GM21737 (cell line): ENCODE results near the gene APCDD1.
"Not testable (repeated sequence)": the region's sequence is repeated elsewhere in the genome, so short reads cannot be mapped to it uniquely, and the experiment has no call there.

Source experiments
- ATAC-seq: cut with Tn5 transposase; IDR thresholded peaks from one replicate; pipeline ENCODE4 v1.9.1; 2021; ENCODE audit warnings: mild to moderate bottlenecking, moderate library complexity; ENCODE audit not compliant: unreplicated experiment

Gene APCDD1

DNA sequence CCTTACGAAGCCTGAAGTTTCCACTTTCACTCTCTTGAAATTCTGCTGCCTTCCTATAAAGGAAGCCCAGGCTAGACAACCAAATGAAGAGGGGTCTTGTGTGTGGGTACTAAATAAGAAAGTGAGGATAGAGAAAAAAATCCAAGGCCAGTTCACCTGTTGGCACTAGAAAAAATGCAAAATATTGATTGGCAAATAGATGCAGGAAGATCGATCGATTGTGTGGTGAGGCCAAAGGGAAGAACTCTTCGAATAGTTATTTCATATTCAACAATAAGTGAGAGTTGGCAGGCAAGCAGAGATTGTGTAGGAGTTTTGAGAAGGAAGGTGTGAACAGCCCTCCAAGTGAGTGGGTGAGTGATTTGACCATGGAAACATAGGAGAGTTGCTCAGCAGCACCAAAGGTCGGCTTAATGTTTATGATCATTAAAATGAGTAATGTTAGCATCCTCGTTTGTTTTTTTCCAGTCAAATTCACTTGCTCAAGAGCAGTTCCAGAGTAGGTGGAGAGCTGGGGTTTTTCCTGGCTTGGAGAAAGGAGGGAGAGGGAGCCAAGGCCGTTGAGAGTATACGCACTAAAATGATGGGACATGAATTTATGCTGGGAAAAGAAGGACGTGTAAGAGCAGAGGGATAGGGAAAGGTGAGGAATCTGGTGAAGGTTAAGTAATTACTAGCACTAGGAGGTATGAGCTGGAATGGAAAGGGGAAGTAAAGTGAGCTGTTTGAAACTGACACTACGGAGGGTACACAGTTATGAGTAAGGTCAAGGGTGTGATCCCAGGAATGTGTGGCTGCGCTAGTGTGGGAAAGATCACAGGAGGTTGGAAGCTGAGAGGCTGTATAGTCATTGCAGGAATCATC is 70.3 kb downstream of the APCDD1 start:
- ATAC-seq, result no peak

GRCh38 chr18:10525371-10525691 is 70.9 kb downstream of the APCDD1 start:
- ATAC-seq, result no peak

- peak; percentile 75 for ATAC-seq
These were observed 71.5 kb downstream of the APCDD1 start, which contains the start of gene NAPG for GRCh38 chr18:10525697-10526560. TSS of gene NAPG (plus strand) at chr18:10526027. CDS start at chr18:10526103, 76 bp downstream.

GRCh38 chr18:10526561-10526949 is 72.1 kb downstream of the APCDD1 start:
- ATAC-seq, result no peak

DNA sequence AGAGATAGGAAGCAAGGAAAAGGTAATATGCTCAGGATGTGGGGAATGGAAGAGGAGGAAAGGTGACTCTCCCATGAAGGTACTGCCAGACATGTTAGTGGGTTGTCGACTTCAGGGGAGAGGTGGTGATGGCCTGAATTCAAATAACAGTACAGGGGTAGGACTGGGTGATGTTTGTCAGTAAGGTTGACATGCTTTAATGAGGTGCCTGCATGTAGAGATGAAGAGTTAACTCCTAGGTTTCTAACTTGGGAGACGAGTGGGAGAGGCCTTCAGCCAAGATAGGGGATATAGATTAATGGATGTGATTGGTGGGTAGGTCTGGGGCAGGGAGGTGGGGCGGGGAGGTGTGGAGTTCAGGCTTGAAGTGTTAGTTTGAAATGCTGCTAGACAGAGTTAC is 74.0 kb downstream of the APCDD1 start:
- no peak for ATAC-seq

DNA sequence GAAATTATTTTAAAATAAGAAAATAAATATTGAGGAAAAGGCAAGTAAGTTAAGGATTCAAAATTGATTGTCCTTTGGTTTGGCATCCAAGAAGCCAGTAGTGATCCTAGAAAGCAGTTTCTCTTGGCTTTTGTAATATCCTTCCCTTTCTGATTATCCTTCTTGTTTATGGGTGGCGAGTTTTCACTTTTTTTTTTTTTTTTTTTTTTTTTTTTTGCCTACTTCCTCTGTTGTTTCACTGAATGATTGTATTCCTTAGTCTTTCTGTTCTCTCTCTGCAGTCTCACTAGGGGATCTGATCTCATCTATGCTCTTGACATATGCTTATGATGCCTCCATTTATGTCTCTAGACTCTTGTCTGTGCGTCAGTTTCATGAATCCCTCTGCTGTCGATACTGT is 75.6 kb downstream of the APCDD1 start:
- ATAC-seq, result no peak

GRCh38 chr18:10530852-10531251 is 76.4 kb downstream of the APCDD1 start:
- ATAC-seq, result no peak

DNA sequence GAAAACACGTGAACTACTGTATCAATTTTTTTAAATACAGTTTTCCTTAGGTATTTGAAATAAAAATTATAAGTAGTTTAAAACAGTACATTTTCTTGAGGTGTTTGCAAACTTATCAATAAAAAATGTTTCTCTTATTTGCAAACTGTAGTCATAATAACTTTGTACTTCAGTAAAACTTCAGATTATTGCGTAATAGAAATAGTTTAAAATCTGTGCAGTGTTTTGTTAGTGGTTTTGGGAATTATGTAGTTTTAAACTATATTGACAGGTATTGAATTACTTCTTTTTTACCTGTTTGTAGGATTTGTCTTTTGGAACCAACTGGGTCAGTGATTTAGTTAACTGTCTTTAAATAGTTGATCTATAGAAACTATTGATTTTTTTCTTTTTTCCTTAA is 78.7 kb downstream of the APCDD1 start:
- ATAC-seq, result no peak

- no peak for ATAC-seq
These were observed 81.8 kb downstream of the APCDD1 start for GRCh38 chr18:10536280-10536679.

- ATAC-seq, result no peak
These were observed 83.3 kb downstream of the APCDD1 start for GRCh38 chr18:10537765-10538164.

DNA sequence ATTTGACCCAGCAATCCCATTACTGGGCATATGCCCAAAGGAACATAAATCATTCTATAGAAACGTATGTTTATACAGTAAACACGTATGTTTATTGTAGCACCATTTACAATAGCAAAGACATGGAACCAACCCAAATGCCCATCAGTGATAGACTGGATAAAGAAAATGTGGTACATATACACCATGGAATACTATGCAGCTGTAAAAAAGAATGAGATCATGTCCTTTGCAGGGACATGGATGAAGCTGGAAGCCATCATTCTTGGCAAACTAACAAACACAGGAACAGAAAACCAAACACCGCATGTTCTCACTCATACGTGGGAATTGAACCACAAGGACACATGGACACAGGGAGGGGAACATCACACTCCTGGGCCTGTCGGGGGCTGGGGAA is 84.7 kb downstream of the APCDD1 start:
- not testable (repeated sequence) for ATAC-seq
